Ovary (tissue), 9 donors: ENCODE results near the gene CTTN. TPM values are rescaled to one million over a fixed set of nuclear protein-coding genes. Genes with fewer than 3 reads are reported as not detected.

Source experiments
- DNase-seq, 5 donors: peaks; one replicate each; pipeline ENCODE4 v3.0.0-alpha.2; 2019 to 2020
- H3K27ac ChIP-seq, 2 donors: fragments of 200-600 bp; one replicate each; pipeline versions ENCODE4 v1.5.1 to v1.8.0; 2019 to 2022
- H3K27me3 ChIP-seq: fragments of 200-600 bp; one replicate; pipeline ENCODE4 v1.8.0; 2022
- H3K36me3 ChIP-seq: fragments of 200-600 bp; sonication (generic); one replicate; pipeline ENCODE4 v1.5.1; 2019
- H3K4me1 ChIP-seq: one replicate; pipeline ENCODE4 v1.8.1; 2013; ENCODE audit warnings: mild to moderate bottlenecking, moderate library complexity; ENCODE audit not compliant: insufficient read depth
- H3K4me3 ChIP-seq: fragments of 200-600 bp; sonication (generic); one replicate; pipeline ENCODE4 v1.5.1; 2017
- H3K9me3 ChIP-seq, 2 donors: fragments of 200-600 bp in 1 of 2; sonication (generic) in 1 of 2; one replicate each; pipeline versions ENCODE4 v1.5.1 to v1.8.1; 2013 to 2019; ENCODE audit warnings: mild to moderate bottlenecking in 1 of 2, moderate library complexity in 1 of 2
- EP300 ChIP-seq: sonication (generic); formaldehyde crosslinking; IDR thresholded peaks from one replicate; pipeline ENCODE4 v1.6.1; 2017; ENCODE audit warnings: antibody characterized with exemption
- POLR2A ChIP-seq: fragments of 450-650 bp; IDR thresholded peaks from one replicate; pipeline ENCODE4 v1.6.1; 2017; ENCODE audit warnings: antibody characterized with exemption, mild to moderate bottlenecking, moderate library complexity
- WGBS, 3 donors: extraction: QIAGEN DNeasy Blood & Tissue Kit in 1 of 3; methylation state at CpG; one replicate each; pipeline versions ENCODE4 v1.1.5 to v1.1.7; 2013 to 2017; 5-methylcytosine and 5-hydroxymethylcytosine counted together
- intact Hi-C, 4 donors: fragments of 100-400 bp; cut with DNase I; formaldehyde crosslinking; loops; one replicate each; pipeline versions ENCODE4 v1.11.0 to v1.15.1; 2022 to 2023
- polyA plus RNA-seq, 2 donors: library from polyadenylated mRNA; stranded (reverse); fragments of 200-250 nt in 1 of 2; fragments of 350-450 nt in 1 of 2; fragmentation: Illumina TruSeq in 1 of 2; extraction: RNeasy Lipid Tissue Mini Kit (QIAGEN cat#74804) in 1 of 2; gene quantifications; one replicate each; pipeline ENCODE4 v1.2.3, GENCODE V29; 2013 to 2014
- total RNA-seq, 7 donors: library from RNA; depleted of rRNA in 2 of 7; stranded (reverse); fragments of >200 nt in 2 of 7; fragmentation: NEBNext Ultra II Directional in 3 of 7; extraction: Animal tissue kit (Norgen Biotek cat#: 25700) in 3 of 7; gene quantifications; one replicate each; pipeline versions ENCODE4 v1.1.0 to v1.2.4, GENCODE V29; 2016 to 2023
- TF ChIP-seq, protein P1 (sequence below), 3 donors: fragments of 450-650 bp in 2 of 3; fragments of 200-600 bp in 1 of 3; IDR thresholded peaks; one replicate each; pipeline versions ENCODE4 v1.5.1 to v1.8.0; 2016 to 2022; ENCODE audit warnings: antibody characterized with exemption in 3 of 3, mild to moderate bottlenecking in 1 of 3
- donor health status: DM: no; HTN: no; CAD: no; lungs with moderate emphysema.
- donor health status: DM: no; HTN: no; CAD: no.
- donor health status: Bipolar disorder and iron deficiency.
- donor health status: DM: yes; HTN: yes; CAD: no.
- donor health status: DM: no; HTN: no; CAD: no.
- donor health status: DM: yes; HTN: yes; CAD: no.

Gene CTTN
- total and polyA plus RNA-seq, 9 donors = 129 to 321 (median 205) TPM

DNA sequence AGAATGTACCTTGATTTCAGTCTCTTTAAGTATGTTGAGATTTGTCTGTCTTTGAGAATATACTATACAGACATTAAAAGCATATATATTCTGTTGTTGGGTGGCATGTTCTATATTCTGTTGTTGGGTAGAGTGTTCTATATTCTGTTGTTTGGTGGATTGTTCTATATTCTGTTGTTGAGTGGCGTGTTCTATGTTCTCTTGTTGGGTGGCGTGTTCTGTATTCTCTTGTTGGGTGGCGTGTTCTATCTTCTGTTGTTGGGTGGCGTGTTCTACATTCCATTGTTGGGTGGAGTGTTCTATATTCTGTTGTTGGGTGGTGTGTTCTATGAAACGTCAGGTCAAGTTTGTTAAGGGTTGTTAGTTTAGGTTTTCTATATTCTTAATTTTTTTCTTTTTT is 27.1 kb upstream of the CTTN start:
- 60 to 81% (median 67%) methylated on average over 5 of the region's 5 CpGs for WGBS, 3 donors
- intact Hi-C loops = no loop called here
- Histone ChIP-seq H3K27ac (no peak overlapping the region), H3K36me3 (no peaks in the 10 kb centered on the region), H3K4me1 (no peaks in the 10 kb centered on the region), H3K9me3 (no peaks in the 10 kb centered on the region), H3K4me3 (no peak overlapping the region), H3K27me3 (no peaks in the 10 kb centered on the region)
- DNase-seq = no peak
- TF ChIP-seq POLR2A = no peak
- TF ChIP-seq, protein P1, sequence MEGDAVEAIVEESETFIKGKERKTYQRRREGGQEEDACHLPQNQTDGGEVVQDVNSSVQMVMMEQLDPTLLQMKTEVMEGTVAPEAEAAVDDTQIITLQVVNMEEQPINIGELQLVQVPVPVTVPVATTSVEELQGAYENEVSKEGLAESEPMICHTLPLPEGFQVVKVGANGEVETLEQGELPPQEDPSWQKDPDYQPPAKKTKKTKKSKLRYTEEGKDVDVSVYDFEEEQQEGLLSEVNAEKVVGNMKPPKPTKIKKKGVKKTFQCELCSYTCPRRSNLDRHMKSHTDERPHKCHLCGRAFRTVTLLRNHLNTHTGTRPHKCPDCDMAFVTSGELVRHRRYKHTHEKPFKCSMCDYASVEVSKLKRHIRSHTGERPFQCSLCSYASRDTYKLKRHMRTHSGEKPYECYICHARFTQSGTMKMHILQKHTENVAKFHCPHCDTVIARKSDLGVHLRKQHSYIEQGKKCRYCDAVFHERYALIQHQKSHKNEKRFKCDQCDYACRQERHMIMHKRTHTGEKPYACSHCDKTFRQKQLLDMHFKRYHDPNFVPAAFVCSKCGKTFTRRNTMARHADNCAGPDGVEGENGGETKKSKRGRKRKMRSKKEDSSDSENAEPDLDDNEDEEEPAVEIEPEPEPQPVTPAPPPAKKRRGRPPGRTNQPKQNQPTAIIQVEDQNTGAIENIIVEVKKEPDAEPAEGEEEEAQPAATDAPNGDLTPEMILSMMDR (IDR thresholded peaks at IDR 0.05) = no peak
- TF ChIP-seq EP300 = no peak

DNA sequence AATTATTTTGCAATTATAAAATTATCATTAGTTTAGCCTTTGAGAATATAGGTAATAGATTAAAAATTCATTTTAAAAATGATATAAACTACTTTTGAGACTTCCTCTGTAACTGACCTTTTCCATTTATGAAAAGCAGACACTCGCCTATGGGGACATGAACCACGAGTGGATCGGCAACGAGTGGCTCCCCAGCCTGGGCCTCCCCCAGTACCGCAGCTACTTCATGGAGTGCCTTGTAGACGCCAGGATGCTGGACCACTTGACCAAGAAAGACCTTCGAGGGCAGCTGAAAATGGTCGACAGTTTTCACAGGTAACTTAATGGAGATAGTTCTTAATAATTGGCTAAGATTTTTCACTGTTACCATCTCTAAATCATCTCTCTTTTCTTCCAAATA is 26.3 kb upstream of the CTTN start:
- TF ChIP-seq, protein P1 (IDR thresholded peaks at IDR 0.05) = no peak
- TF ChIP-seq EP300 (no peak), POLR2A (no peak)
- no peak for DNase-seq
- 93 to 96% (median 96%) methylated on average over 8 of the region's 8 CpGs for WGBS, 3 donors
- Histone ChIP-seq H3K4me3 (no peak overlapping the region), H3K27ac (no peak overlapping the region), H3K4me1 (no peaks in the 10 kb centered on the region), H3K9me3 (no peaks in the 10 kb centered on the region), H3K36me3 (no peaks in the 10 kb centered on the region), H3K27me3 (no peaks in the 10 kb centered on the region)
- intact Hi-C loops = no loop called here

DNA sequence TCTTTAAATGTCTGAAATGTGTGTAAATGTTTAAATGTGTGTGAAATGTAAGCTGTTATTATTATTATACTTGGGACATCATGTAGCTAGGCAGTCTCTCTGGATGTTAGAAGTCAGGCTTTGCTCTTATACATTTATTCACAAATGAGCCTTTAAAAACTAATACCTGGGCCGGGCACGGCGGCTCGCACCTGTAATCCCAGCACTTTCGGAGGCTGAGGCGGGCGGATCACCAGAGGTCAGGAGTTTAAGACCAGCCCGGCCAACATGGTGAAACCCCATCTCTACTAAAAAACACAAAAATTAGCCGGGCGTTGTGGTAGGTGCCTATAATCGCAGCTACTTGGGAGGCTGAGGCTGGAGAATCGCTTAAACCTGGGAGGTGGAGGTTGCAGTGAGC is 21.7 kb upstream of the CTTN start:
- H3K4me1 ChIP-seq = no peaks in the 10 kb centered on the region
- no peak overlapping the region for H3K27ac ChIP-seq
- no peaks in the 10 kb centered on the region for H3K36me3 ChIP-seq
- no peaks in the 10 kb centered on the region for H3K27me3 ChIP-seq
- H3K9me3 ChIP-seq = no peaks in the 10 kb centered on the region
- no peak overlapping the region for H3K4me3 ChIP-seq
- intact Hi-C loops = no loop called here
- TF ChIP-seq, protein P1 (IDR thresholded peaks at IDR 0.05) = no peak
- TF ChIP-seq POLR2A = no peak
- no peak for TF ChIP-seq EP300
- 93 to 98% (median 97%) methylated on average over 12 of the region's 12 CpGs for WGBS, 3 donors
- no peak for DNase-seq

DNA sequence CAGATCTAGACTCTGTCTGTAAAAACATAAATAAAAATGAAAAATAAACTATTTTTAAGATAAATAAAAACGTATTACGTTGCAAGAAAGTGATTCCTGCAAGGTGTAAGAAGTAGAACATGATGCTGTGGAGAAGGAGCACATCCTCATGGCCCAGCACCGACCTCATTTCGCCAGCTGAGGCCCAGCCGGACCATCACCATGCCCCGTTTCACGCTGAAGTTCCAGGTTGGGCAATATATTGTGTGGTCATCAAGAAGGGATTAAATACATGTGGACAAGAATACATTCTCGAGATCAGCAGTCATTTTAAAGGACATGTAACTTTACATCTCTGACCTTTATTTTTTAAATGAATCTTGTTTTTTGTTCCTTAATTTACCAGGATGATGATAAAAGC is 20.7 kb upstream of the CTTN start:
- no peaks in the 10 kb centered on the region for H3K9me3 ChIP-seq
- TF ChIP-seq POLR2A (no peak), EP300 (no peak)
- TF ChIP-seq, protein P1 (IDR thresholded peaks at IDR 0.05) = no peak
- H3K36me3 ChIP-seq = no peaks in the 10 kb centered on the region
- intact Hi-C loops = no loop called here
- WGBS, 3 donors = 60 to 70% (median 66%) methylated on average over 8 of the region's 8 CpGs
- no peaks in the 10 kb centered on the region for H3K27me3 ChIP-seq
- no peak overlapping the region for H3K4me3 ChIP-seq
- no peak overlapping the region for H3K27ac ChIP-seq
- DNase-seq = no peak
- peaks cover 2% of the 10 kb centered on the region for H3K4me1 ChIP-seq
